HCT116 (cell line): ENCODE results near the gene TTC36. TPM values are rescaled to one million over a fixed set of nuclear protein-coding genes. Genes with fewer than 3 reads are reported as not detected.

Source experiments
- ATAC-seq: fragments of 200-7000 bp; cut with Tn5 transposase; 2 replicates; pipeline ENCODE4 v1.9.1; 2020; ENCODE audit warnings: mild to moderate bottlenecking, moderate library complexity
- BruUV-seq: library from RNA; stranded (reverse); fragments of 400-500 nt; replicated peaks from 2 replicates; lab custom pipeline; 2021; lab: Mats Ljungman, UMichigan
- CTCF ChIA-PET: fragments of 300-600 bp; sonication (Branson Sonifier 250); formaldehyde crosslinking; loops from one replicate; lab custom pipeline; 2021; ENCODE audit warnings: antibody characterized with exemption; lab: Charles Lee
- POLR2A ChIA-PET: fragments of 300-600, 350-600 bp; sonication (Branson Sonifier 250); formaldehyde crosslinking; loops from one replicate; lab custom pipeline; 2021; ENCODE audit warnings: antibody characterized with exemption; lab: Charles Lee
- RAD21 ChIA-PET, 2 experiments: fragments of 300-600 bp; sonication (Branson Sonifier 250); formaldehyde crosslinking; loops; one replicate each; lab custom pipeline; 2023; ENCODE audit warnings: low total read pairs in 2 of 2; ENCODE audit not compliant: uncharacterized antibody in 2 of 2, unreplicated experiment in 2 of 2, low non-redundant PET in 1 of 2; lab: Charles Lee
- DNase-seq: peaks from one replicate; pipeline ENCODE4 v3.0.0-alpha.2; 2010; ENCODE audit warnings: low read depth, low spot score
- H2AFZ ChIP-seq: fragments of 200-600 bp; shearing (Covaris generic), sonication (generic); 2 replicates; pipeline ENCODE4 v1.6.1; 2017; ENCODE audit warnings: low read depth, mixed run types, mixed read lengths, antibody characterized with exemption, low read length; ENCODE audit not compliant: poor library complexity, severe bottlenecking
- H3K27ac ChIP-seq: 2 replicates; pipeline ENCODE4 v1.5.1; 2012; ENCODE audit warnings: low read depth, low read length
- H3K27me3 ChIP-seq: fragments of 200-600 bp; sonication (generic); 2 replicates; pipeline ENCODE4 v1.6.1; 2016; ENCODE audit warnings: mixed run types, low read length, mixed read lengths; ENCODE audit not compliant: insufficient read depth
- H3K36me3 ChIP-seq, 2 experiments: fragments of 200-500 bp in 1 of 2; fragments of 200-600 bp in 1 of 2; sonication (Bioruptor generic) in 1 of 2; sonication (generic) in 1 of 2; 2 replicates each; pipeline versions ENCODE4 v1.5.1 to v1.6.1; 2014 to 2016; ENCODE audit warnings: low read length in 2 of 2, inconsistent platforms in 1 of 2, mixed read lengths in 1 of 2, mixed run types in 1 of 2; ENCODE audit not compliant: insufficient read depth in 2 of 2, control insufficient read depth in 1 of 2
- H3K4me1 ChIP-seq, 2 experiments: fragments of 200-600 bp in 1 of 2; sonication (generic) in 1 of 2; 2 replicates each; pipeline versions ENCODE4 v1.5.1 to v1.6.1; 2012 to 2017; ENCODE audit warnings: low read length in 2 of 2, inconsistent platforms in 1 of 2, mild to moderate bottlenecking in 1 of 2, mixed read lengths in 1 of 2, mixed run types in 1 of 2, moderate library complexity in 1 of 2; ENCODE audit not compliant: insufficient read depth in 2 of 2, control insufficient read depth in 1 of 2
- H3K4me2 ChIP-seq: fragments of 200-600 bp; sonication (generic); 2 replicates; pipeline ENCODE4 v1.6.1; 2017; ENCODE audit warnings: mixed run types, low read length, mixed read lengths
- H3K4me3 ChIP-seq, 2 experiments: fragments of 200-600 bp in 1 of 2; sonication (generic) in 1 of 2; replicated peaks in 1 of 2; 2 replicates each; pipeline ENCODE4 v1.5.1; 2011 to 2016; ENCODE audit warnings: low read length in 2 of 2, control low read depth in 1 of 2, low read depth in 1 of 2, mild to moderate bottlenecking in 1 of 2, mixed read lengths in 1 of 2, mixed run types in 1 of 2
- H3K79me2 ChIP-seq: fragments of 200-600 bp; sonication (generic); 2 replicates; pipeline ENCODE4 v1.6.1; 2017; ENCODE audit warnings: mild to moderate bottlenecking, mixed run types, low read length, moderate library complexity, mixed read lengths; ENCODE audit not compliant: insufficient read depth
- H3K9ac ChIP-seq: fragments of 200-600 bp; sonication (generic); 2 replicates; pipeline ENCODE4 v1.6.1; 2016; ENCODE audit warnings: low read length, mixed read lengths
- H3K9me2 ChIP-seq: fragments of 200-600 bp; sonication (generic), shearing (Covaris generic); 2 replicates; pipeline ENCODE4 v1.6.1; 2017; ENCODE audit warnings: mixed run types, mild to moderate bottlenecking, moderate library complexity; ENCODE audit not compliant: insufficient read depth
- H3K9me3 ChIP-seq, 2 experiments: fragments of 200-500 bp in 1 of 2; fragments of 200-600 bp in 1 of 2; sonication (Bioruptor generic) in 1 of 2; sonication (generic) in 1 of 2; 2 replicates each; pipeline ENCODE4 v1.6.1; 2014 to 2017; ENCODE audit warnings: low read length in 2 of 2, mixed read lengths in 2 of 2, inconsistent platforms in 1 of 2, low read depth in 1 of 2, mild to moderate bottlenecking in 1 of 2, mixed run types in 1 of 2, moderate library complexity in 1 of 2; ENCODE audit not compliant: control insufficient read depth in 1 of 2, insufficient read depth in 1 of 2
- H4K20me1 ChIP-seq: fragments of 200-600 bp; sonication (generic), shearing (Covaris generic); 2 replicates; pipeline ENCODE4 v1.6.1; 2017; ENCODE audit warnings: mixed run types, mild to moderate bottlenecking, moderate library complexity; ENCODE audit not compliant: insufficient read depth
- ATF3 ChIP-seq: IDR thresholded peaks from 2 replicates; pipeline ENCODE4 v1.6.1; 2012
- CBX3 ChIP-seq: IDR thresholded peaks from 2 replicates; pipeline ENCODE4 v1.6.1; 2012; ENCODE audit warnings: low read depth
- EGR1 ChIP-seq: IDR thresholded peaks from 2 replicates; pipeline ENCODE4 v1.6.1; 2012; ENCODE audit warnings: low read depth
- ELF1 ChIP-seq: IDR thresholded peaks from 2 replicates; pipeline ENCODE4 v1.6.1; 2012; ENCODE audit warnings: low read depth, borderline replicate concordance
- EZH2 ChIP-seq: fragments of 200-600 bp; sonication (generic); IDR thresholded peaks from 2 replicates; pipeline ENCODE4 v1.6.1; 2017; ENCODE audit warnings: antibody characterized with exemption, mixed run types
- FOSL1 ChIP-seq: IDR thresholded peaks from 2 replicates; pipeline ENCODE4 v1.6.1; 2012; ENCODE audit warnings: low read depth
- JUND ChIP-seq: IDR thresholded peaks from 2 replicates; pipeline ENCODE4 v1.6.1; 2012
- POLR2A ChIP-seq: IDR thresholded peaks from 2 replicates; pipeline ENCODE4 v1.7.0; 2011; ENCODE audit warnings: borderline replicate concordance; ENCODE audit not compliant: insufficient read depth, insufficient read length; ENCODE audit errors: extremely low read depth
- POLR2AphosphoS5 ChIP-seq: IDR thresholded peaks from 2 replicates; pipeline ENCODE4 v1.6.1; 2011; ENCODE audit warnings: mild to moderate bottlenecking, low read depth, low read length, moderate library complexity
- RAD21 ChIP-seq: IDR thresholded peaks from 2 replicates; pipeline ENCODE4 v1.6.1; 2012; ENCODE audit warnings: low read depth, mild to moderate bottlenecking
- REST ChIP-seq: IDR thresholded peaks from 2 replicates; pipeline ENCODE4 v1.6.1; 2012; ENCODE audit warnings: low read depth
- SP1 ChIP-seq: IDR thresholded peaks from 2 replicates; pipeline ENCODE4 v1.6.1; 2012; ENCODE audit warnings: low read depth
- SRF ChIP-seq: IDR thresholded peaks from 2 replicates; pipeline ENCODE4 v1.6.1; 2012; ENCODE audit warnings: low read depth
- TCF7L2 ChIP-seq: IDR thresholded peaks from 2 replicates; pipeline ENCODE4 v1.7.0; 2011; ENCODE audit warnings: borderline replicate concordance, inconsistent platforms; ENCODE audit not compliant: insufficient read depth, insufficient read length; ENCODE audit errors: extremely low read depth
- ZFX ChIP-seq: fragments of 450-650 bp; IDR thresholded peaks from 2 replicates; pipeline ENCODE4 v1.6.1; 2017
- ZNF274 ChIP-seq: fragments of 200-500 bp; sonication (Bioruptor generic); IDR thresholded peaks from 2 replicates; pipeline ENCODE4 v1.6.1; 2014; ENCODE audit warnings: mild to moderate bottlenecking, low read depth, low read length, inconsistent platforms
- intact Hi-C: fragments of 100-400 bp; cut with micrococcal nuclease; formaldehyde crosslinking; loops from 2 replicates; pipeline ENCODE4 v1.10.0; 2022
- total RNA-seq: library from RNA; stranded (reverse); gene quantifications from one replicate; pipeline ENCODE4 v1.2.1, GENCODE V29; 2021; ENCODE audit not compliant: unreplicated experiment
- TF ChIP-seq, protein P1 (sequence below): IDR thresholded peaks from 2 replicates; pipeline ENCODE4 v1.6.1; 2011; ENCODE audit warnings: mild to moderate bottlenecking, low read length, moderate library complexity; ENCODE audit not compliant: insufficient replicate concordance; ENCODE audit errors: extremely low read depth
- TF ChIP-seq, protein P2 (sequence below), 3 experiments: fragments of 200-600 bp in 1 of 3; sonication (generic) in 1 of 3; IDR thresholded peaks in 2 of 3; conservative IDR thresholded peaks in 1 of 3; 2 replicates each; pipeline ENCODE4 v1.5.1; 2012 to 2017; ENCODE audit warnings: low read depth in 2 of 3, low read length in 2 of 3, antibody characterized with exemption in 1 of 3, borderline replicate concordance in 1 of 3, control low read depth in 1 of 3, mild to moderate bottlenecking in 1 of 3, mixed read lengths in 1 of 3, mixed run types in 1 of 3, moderate library complexity in 1 of 3; ENCODE audit not compliant: insufficient read depth in 1 of 3

The TTC36 gene
- total RNA-seq, 1 experiment from 2014 or later: 0.47 TPM

GRCh38 chr11:118511601-118512000 lies 15.7 kb upstream of the TTC36 start:
- Histone ChIP-seq H3K79me2 (no peaks in the 10 kb centered on the region), H3K4me3 (no peak overlapping the region), H3K9me2 (no peaks in the 10 kb centered on the region), H3K4me2 (no peak overlapping the region), H3K36me3 (peaks cover 39 to 67% of the 10 kb centered on the region in 2 experiments), H3K27ac (no peak overlapping the region), H3K9me3 (no peaks in the 10 kb centered on the region), H3K4me1 (no peaks in the 10 kb centered on the region), H3K9ac (no peak overlapping the region), H3K27me3 (no peaks in the 10 kb centered on the region), H2AFZ (no peak overlapping the region), H4K20me1 (no peaks in the 10 kb centered on the region; the same call in 1 of the 2 replicates)
- RAD21 ChIA-PET: no interaction called here
- intact Hi-C loops: no loop called here
- DNase-seq: no peak
- ATAC-seq: no peak
- CTCF ChIA-PET: no interaction called here
- no TSS peak for BruUV-seq
- POLR2A ChIA-PET: no interaction called here
- TF ChIP-seq EZH2: no peak
- no peak for TF ChIP-seq TCF7L2
- TF ChIP-seq POLR2AphosphoS5: no peak
- no peak for TF ChIP-seq FOSL1
- no peak for TF ChIP-seq ZFX
- TF ChIP-seq SRF: no peak
- TF ChIP-seq EGR1: no peak
- no peak for TF ChIP-seq ELF1
- TF ChIP-seq ATF3: no peak
- TF ChIP-seq, protein P1, sequence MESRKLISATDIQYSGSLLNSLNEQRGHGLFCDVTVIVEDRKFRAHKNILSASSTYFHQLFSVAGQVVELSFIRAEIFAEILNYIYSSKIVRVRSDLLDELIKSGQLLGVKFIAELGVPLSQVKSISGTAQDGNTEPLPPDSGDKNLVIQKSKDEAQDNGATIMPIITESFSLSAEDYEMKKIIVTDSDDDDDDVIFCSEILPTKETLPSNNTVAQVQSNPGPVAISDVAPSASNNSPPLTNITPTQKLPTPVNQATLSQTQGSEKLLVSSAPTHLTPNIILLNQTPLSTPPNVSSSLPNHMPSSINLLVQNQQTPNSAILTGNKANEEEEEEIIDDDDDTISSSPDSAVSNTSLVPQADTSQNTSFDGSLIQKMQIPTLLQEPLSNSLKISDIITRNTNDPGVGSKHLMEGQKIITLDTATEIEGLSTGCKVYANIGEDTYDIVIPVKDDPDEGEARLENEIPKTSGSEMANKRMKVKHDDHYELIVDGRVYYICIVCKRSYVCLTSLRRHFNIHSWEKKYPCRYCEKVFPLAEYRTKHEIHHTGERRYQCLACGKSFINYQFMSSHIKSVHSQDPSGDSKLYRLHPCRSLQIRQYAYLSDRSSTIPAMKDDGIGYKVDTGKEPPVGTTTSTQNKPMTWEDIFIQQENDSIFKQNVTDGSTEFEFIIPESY: no peak
- no peak for TF ChIP-seq ZNF274
- TF ChIP-seq POLR2A: no peak
- no peak for TF ChIP-seq RAD21
- no peak for TF ChIP-seq JUND
- TF ChIP-seq CBX3: no peak
- no peak for TF ChIP-seq REST
- TF ChIP-seq, protein P2, sequence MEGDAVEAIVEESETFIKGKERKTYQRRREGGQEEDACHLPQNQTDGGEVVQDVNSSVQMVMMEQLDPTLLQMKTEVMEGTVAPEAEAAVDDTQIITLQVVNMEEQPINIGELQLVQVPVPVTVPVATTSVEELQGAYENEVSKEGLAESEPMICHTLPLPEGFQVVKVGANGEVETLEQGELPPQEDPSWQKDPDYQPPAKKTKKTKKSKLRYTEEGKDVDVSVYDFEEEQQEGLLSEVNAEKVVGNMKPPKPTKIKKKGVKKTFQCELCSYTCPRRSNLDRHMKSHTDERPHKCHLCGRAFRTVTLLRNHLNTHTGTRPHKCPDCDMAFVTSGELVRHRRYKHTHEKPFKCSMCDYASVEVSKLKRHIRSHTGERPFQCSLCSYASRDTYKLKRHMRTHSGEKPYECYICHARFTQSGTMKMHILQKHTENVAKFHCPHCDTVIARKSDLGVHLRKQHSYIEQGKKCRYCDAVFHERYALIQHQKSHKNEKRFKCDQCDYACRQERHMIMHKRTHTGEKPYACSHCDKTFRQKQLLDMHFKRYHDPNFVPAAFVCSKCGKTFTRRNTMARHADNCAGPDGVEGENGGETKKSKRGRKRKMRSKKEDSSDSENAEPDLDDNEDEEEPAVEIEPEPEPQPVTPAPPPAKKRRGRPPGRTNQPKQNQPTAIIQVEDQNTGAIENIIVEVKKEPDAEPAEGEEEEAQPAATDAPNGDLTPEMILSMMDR (IDR thresholded peaks at IDR 0.05 in 2 of 3, conservative IDR thresholded peaks at IDR 0.05 in 1 of 3; ENCODE audit: borderline replicate concordance in 1 of 3, insufficient read depth in 1 of 3, low read depth in 2 of 3, low read length in 2 of 3): no peak
- no peak for TF ChIP-seq SP1
